Neural progenitor cell (in vitro differentiated cells): ENCODE results near the gene PSKH1. TPM values are rescaled to one million over a fixed set of nuclear protein-coding genes. Genes with fewer than 3 reads are reported as not detected.
A peak's percentile ranks its signal among the peaks of the same experiment; 100 is the strongest.

Experiments used
- DNase-seq: peaks from one replicate; pipeline ENCODE4 v3.0.0-alpha.2; 2016; ENCODE audit warnings: low spot score
- H2AFZ ChIP-seq: fragments of 200-600 bp; sonication (generic); replicated peaks from 2 replicates; pipeline ENCODE4 v1.6.1; 2016; ENCODE audit warnings: antibody characterized with exemption
- H3F3A ChIP-seq: fragments of 200-600 bp; sonication (generic); 2 replicates; pipeline ENCODE4 v1.6.1; 2016; ENCODE audit warnings: antibody characterized with exemption, low read depth
- H3K27ac ChIP-seq: fragments of 200-600 bp; sonication (generic); 2 replicates; pipeline ENCODE4 v1.5.1; 2016; ENCODE audit warnings: mild to moderate bottlenecking
- H3K27me3 ChIP-seq: fragments of 200-600 bp; sonication (generic); 2 replicates; pipeline ENCODE4 v1.6.1; 2016; ENCODE audit warnings: mild to moderate bottlenecking, moderate library complexity
- H3K36me3 ChIP-seq: fragments of 200-600 bp; sonication (generic); 2 replicates; pipeline ENCODE4 v1.5.1; 2016
- H3K4me1 ChIP-seq: fragments of 200-600 bp; sonication (generic); 2 replicates; pipeline ENCODE4 v1.6.1; 2016; ENCODE audit warnings: mixed run types
- H3K4me2 ChIP-seq: fragments of 200-600 bp; sonication (generic); 2 replicates; pipeline ENCODE4 v1.6.1; 2016
- H3K4me3 ChIP-seq: fragments of 200-600 bp; sonication (generic); 2 replicates; pipeline ENCODE4 v1.5.1; 2016
- H3K79me2 ChIP-seq: fragments of 200-600 bp; sonication (generic); 2 replicates; pipeline ENCODE4 v1.6.1; 2016; ENCODE audit warnings: low read depth
- H3K9ac ChIP-seq: fragments of 200-600 bp; sonication (generic); 2 replicates; pipeline ENCODE4 v1.6.1; 2016
- H3K9me3 ChIP-seq: fragments of 200-600 bp; sonication (generic); 2 replicates; pipeline ENCODE4 v1.5.1; 2016; ENCODE audit warnings: low read depth
- H4K20me1 ChIP-seq: fragments of 200-600 bp; sonication (generic); 2 replicates; pipeline ENCODE4 v1.6.1; 2016; ENCODE audit warnings: low read depth
- H3K27ac Mint-ChIP-seq: 3 replicates; pipeline ENCODE4 v1.8.0; 2021; ENCODE audit warnings: mixed read lengths
- H3K27me3 Mint-ChIP-seq: 2 replicates; pipeline ENCODE4 v1.8.0; 2022; ENCODE audit warnings: low read depth, mild to moderate bottlenecking, inconsistent platforms, moderate library complexity, mixed read lengths; ENCODE audit not compliant: insufficient read depth
- H3K36me3 Mint-ChIP-seq: 3 replicates; pipeline ENCODE4 v1.8.0; 2021; ENCODE audit warnings: mixed read lengths
- H3K4me1 Mint-ChIP-seq: 3 replicates; pipeline ENCODE4 v1.8.0; 2021; ENCODE audit warnings: mixed read lengths
- H3K4me3 Mint-ChIP-seq: 3 replicates; pipeline ENCODE4 v1.8.0; 2021; ENCODE audit warnings: mild to moderate bottlenecking, moderate library complexity, mixed read lengths
- H3K9me3 Mint-ChIP-seq: 3 replicates; pipeline ENCODE4 v1.8.0; 2020; ENCODE audit warnings: mixed read lengths
- CTCF ChIP-seq: fragments of 200-600 bp; sonication (generic); IDR thresholded peaks from 2 replicates; pipeline ENCODE4 v1.5.1; 2017; ENCODE audit warnings: antibody characterized with exemption, mild to moderate bottlenecking
- EZH2 ChIP-seq: fragments of 200-600 bp; sonication (generic); IDR thresholded peaks from 2 replicates; pipeline ENCODE4 v1.6.1; 2017; ENCODE audit warnings: antibody characterized with exemption, mild to moderate bottlenecking, moderate library complexity
- EZH2phosphoT487 ChIP-seq: fragments of 200-600 bp; sonication (generic); IDR thresholded peaks from 2 replicates; pipeline ENCODE4 v1.6.1; 2017; ENCODE audit warnings: antibody characterized with exemption
- total RNA-seq: library from RNA; depleted of rRNA; stranded (reverse); fragments of >200 nt; gene quantifications from 2 replicates; pipeline ENCODE4 v1.2.3, GENCODE V29; 2015; ENCODE audit warnings: low replicate concordance

PSKH1 gene
- total RNA-seq, 1 donor from 2014 or later = 13.1 TPM

DNA sequence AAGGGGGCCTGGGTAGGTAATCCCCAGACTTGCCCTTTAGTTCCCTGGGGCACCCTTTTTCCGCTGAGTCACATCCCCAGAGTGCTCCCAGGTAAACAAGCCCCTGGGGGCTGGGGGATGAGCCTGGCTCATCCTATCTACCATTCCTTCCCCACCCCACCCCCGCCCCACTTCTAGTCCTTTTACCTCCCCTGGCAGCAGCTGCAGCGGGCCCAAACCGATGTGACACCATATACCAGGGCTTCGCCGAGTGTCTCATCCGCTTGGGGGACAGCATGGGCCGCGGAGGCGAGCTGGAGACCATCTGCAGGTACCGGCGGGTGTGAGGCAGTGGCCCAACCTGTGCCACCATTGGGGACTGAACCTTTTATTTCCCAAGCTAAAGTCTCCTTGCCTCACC, 7.5 kb upstream of the PSKH1 start:
- Mint-ChIP-seq H3K4me3 (no peak overlapping the region), H3K4me1 (peaks cover 4% of the 10 kb centered on the region), H3K9me3 (no peaks in the 10 kb centered on the region), H3K27ac (no peak overlapping the region), H3K36me3 (peaks cover 8% of the 10 kb centered on the region), H3K27me3 (no peaks in the 10 kb centered on the region)
- Histone ChIP-seq H3K27me3 (no peaks in the 10 kb centered on the region), H3K4me1 (peaks cover 24% of the 10 kb centered on the region), H3K27ac (no peak overlapping the region), H3K79me2 (no peaks in the 10 kb centered on the region), H3K4me3 (no peak overlapping the region), H3K9me3 (no peaks in the 10 kb centered on the region), H3F3A (peaks cover 33% of the 10 kb centered on the region), H3K9ac (no peak overlapping the region), H4K20me1 (peaks cover 26% of the 10 kb centered on the region), H3K36me3 (no peaks in the 10 kb centered on the region), H2AFZ (no peak overlapping the region), H3K4me2 (peak overlapping the region; percentile 72)
- TF ChIP-seq EZH2 (no peak), EZH2phosphoT487 (no peak), CTCF (no peak)
- DNase-seq = no peak

DNA sequence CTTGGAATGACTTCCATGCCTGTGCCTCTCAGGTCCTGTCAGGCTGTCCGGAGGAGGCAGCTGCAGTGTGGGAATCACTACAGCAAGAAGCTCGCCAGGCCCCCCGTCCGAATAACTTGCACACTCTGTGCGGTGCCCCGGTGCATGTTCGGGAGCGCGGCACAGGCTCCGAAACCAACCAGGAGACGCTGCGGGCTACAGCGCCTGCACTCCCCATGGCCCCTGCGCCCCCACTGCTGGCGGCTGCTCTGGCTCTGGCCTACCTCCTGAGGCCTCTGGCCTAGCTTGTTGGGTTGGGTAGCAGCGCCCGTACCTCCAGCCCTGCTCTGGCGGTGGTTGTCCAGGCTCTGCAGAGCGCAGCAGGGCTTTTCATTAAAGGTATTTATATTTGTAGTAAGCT, 7.1 kb upstream of the PSKH1 start:
- H3K9me3 Mint-ChIP-seq = no peaks in the 10 kb centered on the region
- H3K27ac Mint-ChIP-seq = no peak overlapping the region
- H3K4me1 ChIP-seq = peaks cover 24% of the 10 kb centered on the region
- no peak overlapping the region for H3K9ac ChIP-seq
- no peak overlapping the region for H3K4me2 ChIP-seq
- no peaks in the 10 kb centered on the region for H3K9me3 ChIP-seq
- peaks cover 8% of the 10 kb centered on the region for H3K36me3 Mint-ChIP-seq
- H3K27me3 ChIP-seq = no peaks in the 10 kb centered on the region
- H3K79me2 ChIP-seq = no peaks in the 10 kb centered on the region
- peaks cover 26% of the 10 kb centered on the region for H4K20me1 ChIP-seq
- H3K4me3 Mint-ChIP-seq = no peak overlapping the region
- DNase-seq = no peak
- H3F3A ChIP-seq = peaks cover 33% of the 10 kb centered on the region
- H3K27me3 Mint-ChIP-seq = no peaks in the 10 kb centered on the region
- H3K36me3 ChIP-seq = no peaks in the 10 kb centered on the region
- peaks cover 4% of the 10 kb centered on the region for H3K4me1 Mint-ChIP-seq
- H3K4me3 ChIP-seq = no peak overlapping the region
- TF ChIP-seq CTCF (no peak), EZH2phosphoT487 (no peak), EZH2 (no peak)
- H2AFZ ChIP-seq = no peak overlapping the region
- no peak overlapping the region for H3K27ac ChIP-seq

DNA sequence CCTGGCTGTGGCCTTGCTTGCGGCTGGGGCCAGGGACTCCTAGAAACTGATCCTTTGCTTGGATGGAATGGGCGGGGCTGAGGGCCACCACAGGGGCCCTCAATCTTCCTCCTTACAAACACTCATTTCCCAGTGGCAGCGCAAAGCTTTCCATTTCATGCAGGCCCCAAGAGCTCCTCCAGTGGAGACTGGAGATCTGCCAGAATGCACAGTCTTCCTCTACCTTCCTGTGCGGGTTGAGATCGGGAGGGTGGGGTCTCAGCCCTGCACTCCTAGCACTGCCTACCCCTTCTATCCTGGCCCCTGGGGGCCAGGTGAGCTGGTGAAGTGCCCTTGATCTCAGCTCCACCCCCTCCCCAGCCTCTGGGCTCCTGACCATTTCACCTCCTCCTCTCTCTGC, 6.7 kb upstream of the PSKH1 start:
- no peak overlapping the region for H2AFZ ChIP-seq
- peak overlapping the region; percentile 50 for H3K4me3 Mint-ChIP-seq

More for the DNA sequence above, 6.7 kb upstream of the PSKH1 start:
- H3K27me3 Mint-ChIP-seq = no peaks in the 10 kb centered on the region
- H3K27ac Mint-ChIP-seq = no peak overlapping the region
- TF ChIP-seq EZH2phosphoT487 (no peak), CTCF (no peak), EZH2 (no peak)
- H3K79me2 ChIP-seq = no peaks in the 10 kb centered on the region
- no peak for DNase-seq
- H4K20me1 ChIP-seq = peaks cover 26% of the 10 kb centered on the region
- no peak overlapping the region for H3K4me3 ChIP-seq
- H3K4me2 ChIP-seq = no peak overlapping the region
- H3F3A ChIP-seq = peaks cover 33% of the 10 kb centered on the region
- H3K9ac ChIP-seq = no peak overlapping the region
- H3K27ac ChIP-seq = no peak overlapping the region
- peaks cover 8% of the 10 kb centered on the region for H3K36me3 Mint-ChIP-seq
- no peaks in the 10 kb centered on the region for H3K9me3 ChIP-seq
- no peaks in the 10 kb centered on the region for H3K36me3 ChIP-seq
- no peaks in the 10 kb centered on the region for H3K9me3 Mint-ChIP-seq
- peaks cover 24% of the 10 kb centered on the region for H3K4me1 ChIP-seq
- no peaks in the 10 kb centered on the region for H3K27me3 ChIP-seq
- peaks cover 4% of the 10 kb centered on the region for H3K4me1 Mint-ChIP-seq
